ENCODE measurements around the gene COL9A3. TPM values are rescaled to one million over a fixed set of nuclear protein-coding genes. Genes with fewer than 3 reads are reported as not detected.
"Not testable (repeated sequence)": the region's sequence is repeated elsewhere in the genome, so short reads cannot be mapped to it uniquely, and the experiment has no call there.

Gene COL9A3
- total RNA-seq, 2 donors from 2014 or later: not detected

DNA sequence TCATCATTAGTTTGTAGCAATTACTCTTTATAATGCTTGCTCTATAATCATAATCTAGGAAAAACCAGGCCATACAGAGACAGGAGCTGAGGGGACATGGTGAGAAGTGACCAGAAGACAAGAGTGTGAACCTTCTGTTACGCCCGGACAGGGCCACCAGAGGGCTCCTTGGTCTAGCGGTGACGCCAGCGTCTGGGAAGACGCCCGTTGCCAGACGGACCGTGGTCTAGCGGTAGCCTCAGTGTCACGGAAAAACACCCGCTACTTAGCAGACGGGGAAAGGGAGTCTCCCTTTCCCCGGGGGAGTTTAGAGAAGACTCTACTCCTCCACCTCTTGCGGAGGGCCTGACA is 56.8 kb downstream of the COL9A3 start:
- H3K27me3 Mint-ChIP-seq: peaks cover 16% of the 10 kb centered on the region

DNA sequence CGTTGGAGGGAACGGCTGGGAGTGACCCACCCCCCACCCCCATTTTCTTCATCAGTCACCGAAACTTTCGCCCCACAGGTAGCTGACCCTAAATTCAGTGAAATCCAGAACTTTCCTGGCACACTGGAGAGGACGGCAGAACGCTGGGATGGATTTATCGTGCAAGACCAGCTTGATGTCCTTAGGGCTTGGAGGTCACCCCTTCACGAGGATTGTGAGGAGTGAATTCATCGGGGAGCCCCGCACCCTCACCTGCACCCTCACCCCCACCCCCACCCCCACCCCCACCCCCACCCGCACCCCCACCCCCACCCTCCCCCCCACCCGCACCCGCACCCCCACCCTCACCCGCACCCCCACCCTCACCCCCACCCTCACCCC is 58.1 kb downstream of the COL9A3 start:
- Mint-ChIP-seq H3K4me1 (peaks cover 19% of the 10 kb centered on the region), H3K4me3 (no peak overlapping the region), H3K36me3 (ENCODE audit: low read depth) (no peaks in the 10 kb centered on the region), H3K27me3 (peaks cover 16% of the 10 kb centered on the region), H3K27ac (no peak overlapping the region)
- H3K9me3 ChIP-seq (ENCODE audit: control insufficient read depth, low read length, poor library complexity, severe bottlenecking): no peaks in the 10 kb centered on the region
- DNase-seq (no peak), ATAC-seq (no peak)

More for the DNA sequence above, 56.8 kb downstream of the COL9A3 start:
- Mint-ChIP-seq H3K4me3 (peak overlapping the region; percentile 74), H3K27ac (peak overlapping the region; percentile 60), H3K4me1 (peaks cover 20% of the 10 kb centered on the region)
- H3K36me3 Mint-ChIP-seq (ENCODE audit: low read depth); DNase-seq; H3K9me3 ChIP-seq (ENCODE audit: control insufficient read depth, low read length, poor library complexity, severe bottlenecking); ATAC-seq: not testable (repeated sequence)

DNA sequence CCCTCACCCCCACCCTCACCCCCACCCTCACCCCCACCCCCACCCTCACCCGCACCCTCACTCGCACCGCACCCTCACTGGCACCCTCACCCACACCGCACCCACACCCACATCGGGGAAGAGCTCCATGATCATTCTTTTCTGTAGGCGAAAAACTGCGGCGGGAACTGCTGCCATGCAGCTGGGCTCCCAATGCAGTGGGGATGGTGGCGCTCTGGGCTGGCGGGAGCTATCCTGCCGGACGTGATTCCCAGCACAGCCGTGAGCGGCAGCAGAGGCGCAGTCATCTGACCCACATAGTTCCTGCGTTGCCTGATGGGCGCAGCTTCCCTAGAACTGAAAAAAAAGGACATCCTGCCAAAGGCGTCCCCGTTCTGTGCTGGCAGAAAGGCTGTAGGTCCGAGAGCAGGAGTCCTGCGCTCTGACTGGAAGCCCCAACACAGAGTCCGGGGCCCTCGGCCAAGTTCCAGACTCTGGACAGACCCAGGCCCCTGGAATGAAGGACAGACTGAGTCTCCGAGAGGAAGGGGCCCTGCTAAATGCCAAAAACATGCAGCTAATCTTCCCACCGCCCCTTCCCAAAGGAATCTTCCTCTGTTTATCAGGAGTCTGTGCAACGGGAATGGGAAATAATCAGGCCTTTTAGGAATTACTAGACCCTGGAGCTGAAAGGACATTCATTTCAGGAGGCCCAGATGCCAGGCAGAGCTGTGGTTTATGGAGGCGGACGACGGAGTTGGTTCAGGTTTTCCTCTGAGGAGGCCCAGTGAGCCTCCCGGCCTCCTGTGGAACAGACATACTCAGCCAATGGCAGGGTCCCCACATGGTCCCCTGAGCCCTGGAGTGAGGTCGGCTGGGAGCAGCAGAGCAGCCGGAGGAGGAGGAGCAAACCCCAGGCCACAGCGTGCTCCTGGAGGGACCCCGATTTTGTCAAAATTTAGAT is 58.8 kb downstream of the COL9A3 start:
- peak overlapping the region; percentile 29 for H3K27ac Mint-ChIP-seq
- no peaks in the 10 kb centered on the region for H3K9me3 ChIP-seq (ENCODE audit: control insufficient read depth, low read length, poor library complexity, severe bottlenecking)
- H3K4me1 Mint-ChIP-seq: peaks cover 19% of the 10 kb centered on the region
- DNase-seq (peak in 1 of 3 donors; percentile 29), ATAC-seq (no peak)
- H3K36me3 Mint-ChIP-seq (ENCODE audit: low read depth): no peaks in the 10 kb centered on the region
- peak overlapping the region; percentile 67 for H3K4me3 Mint-ChIP-seq
- H3K27me3 Mint-ChIP-seq: peaks cover 16% of the 10 kb centered on the region

DNA sequence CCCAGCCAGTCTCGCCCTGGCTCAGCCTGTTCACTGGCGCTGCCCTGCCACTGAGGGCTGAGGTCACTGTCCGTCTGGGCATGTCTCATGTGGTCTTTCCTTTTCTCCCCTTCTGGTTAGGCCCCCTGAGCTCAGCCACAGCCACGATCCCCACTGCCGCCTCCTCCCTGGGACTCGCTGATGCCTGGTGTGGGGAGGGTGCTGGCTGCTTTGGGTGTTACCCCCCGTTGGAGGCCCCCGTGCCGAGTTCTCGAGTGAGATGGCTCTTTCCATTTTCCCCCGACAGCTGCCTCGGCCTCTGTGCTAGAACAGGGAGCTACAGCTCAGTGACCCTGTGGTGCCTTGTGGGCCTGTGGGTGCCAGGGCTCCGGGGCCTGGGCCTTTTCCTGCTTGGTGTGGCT is 59.7 kb downstream of the COL9A3 start:
- Mint-ChIP-seq H3K4me3 (no peak overlapping the region), H3K27ac (peak overlapping the region; percentile 29), H3K27me3 (peaks cover 16% of the 10 kb centered on the region), H3K4me1 (peaks cover 21% of the 10 kb centered on the region), H3K36me3 (ENCODE audit: low read depth) (peaks cover 2% of the 10 kb centered on the region)
- no peaks in the 10 kb centered on the region for H3K9me3 ChIP-seq (ENCODE audit: control insufficient read depth, low read length, poor library complexity, severe bottlenecking)
- ATAC-seq: no peak
- DNase-seq: no peak

DNA sequence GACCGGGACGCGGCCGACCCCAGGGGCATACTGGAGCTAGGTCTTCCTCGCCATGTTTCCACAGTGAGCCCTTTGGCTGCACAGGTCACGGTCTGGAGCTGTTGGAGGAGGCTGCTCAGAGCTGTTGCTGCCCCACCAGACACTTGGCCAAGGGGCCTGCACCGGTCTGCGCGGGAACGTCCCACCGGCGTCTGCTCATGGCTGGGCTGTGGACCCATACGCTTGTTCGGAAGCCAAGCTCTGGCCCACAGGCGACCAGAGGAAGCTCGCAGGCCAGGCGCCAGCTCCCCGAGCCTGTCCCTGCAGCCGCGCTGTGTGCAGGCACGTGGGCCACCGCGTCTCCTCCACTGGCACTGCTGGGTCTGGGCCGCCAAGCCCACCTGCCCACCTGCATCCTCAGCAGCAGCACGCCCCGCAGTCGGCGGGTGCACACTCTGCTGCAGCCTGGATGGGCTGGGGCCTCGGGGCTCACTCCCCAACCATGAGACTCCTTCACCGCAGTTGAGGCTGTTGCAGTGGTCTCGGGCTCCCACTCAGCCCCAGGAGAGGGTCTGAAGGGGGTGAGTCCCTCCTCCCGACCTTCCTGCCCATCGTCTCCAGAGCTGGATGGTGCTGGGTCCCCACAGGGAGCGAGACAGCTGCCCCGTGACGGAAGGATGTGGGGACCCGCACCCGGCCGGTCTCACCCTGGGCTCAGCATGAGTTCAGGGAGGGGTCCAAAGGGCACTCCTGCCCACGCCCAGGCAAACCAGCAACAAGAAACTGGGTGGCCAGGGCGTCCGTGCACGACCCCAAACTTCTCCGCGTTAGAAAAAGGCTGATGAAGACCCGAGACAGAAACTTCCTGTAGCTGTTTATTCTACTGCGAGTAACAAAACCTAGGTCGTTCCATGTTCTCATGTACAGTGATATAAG is 60.3 kb downstream of the COL9A3 start:
- Mint-ChIP-seq H3K27ac (no peak overlapping the region), H3K36me3 (ENCODE audit: low read depth) (peaks cover 2% of the 10 kb centered on the region), H3K4me1 (peaks cover 21% of the 10 kb centered on the region), H3K27me3 (peaks cover 16% of the 10 kb centered on the region), H3K4me3 (peak overlapping the region; percentile 31)
- no peaks in the 10 kb centered on the region for H3K9me3 ChIP-seq (ENCODE audit: control insufficient read depth, low read length, poor library complexity, severe bottlenecking)
- ATAC-seq: no peak
- DNase-seq: no peak

DNA sequence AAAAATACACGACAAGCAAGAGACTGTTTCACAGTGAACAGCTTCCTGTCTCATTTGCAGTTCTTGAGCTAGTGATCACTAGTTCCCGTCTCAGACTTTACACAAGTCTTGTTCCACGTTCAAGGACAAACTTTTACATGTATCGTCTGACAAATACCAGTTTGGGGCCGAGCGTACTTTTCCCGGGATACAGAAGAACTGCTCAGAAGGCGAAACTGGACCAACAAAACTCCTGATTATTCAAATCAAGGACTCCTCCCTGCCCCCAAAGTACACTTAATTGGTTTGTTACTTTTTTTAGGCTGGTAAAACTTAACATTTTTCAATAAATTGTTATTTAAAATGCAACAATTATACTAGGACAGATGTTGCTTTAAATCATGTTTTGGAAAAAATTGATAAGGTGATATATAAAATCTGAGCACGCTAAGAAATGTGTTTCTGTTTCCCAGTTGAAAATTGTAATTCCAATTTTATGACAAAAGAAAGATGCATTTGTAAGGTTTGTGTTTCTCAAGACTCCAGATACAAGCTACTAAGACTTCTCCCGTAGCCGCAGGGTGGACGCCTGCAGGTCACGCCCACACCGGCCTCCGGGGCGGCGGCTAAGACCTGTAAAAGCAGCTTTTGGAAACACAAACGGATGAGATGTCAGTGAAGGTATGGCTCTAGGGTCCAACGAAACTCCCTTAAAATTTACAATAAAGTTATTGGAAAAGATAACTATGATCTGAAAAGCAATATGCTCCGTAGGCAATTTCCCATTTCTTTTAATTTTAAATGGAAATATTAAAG is 61.6 kb downstream of the COL9A3 start:
- no peak for ATAC-seq
- Mint-ChIP-seq H3K4me1 (peaks cover 17% of the 10 kb centered on the region), H3K27me3 (peaks cover 6% of the 10 kb centered on the region), H3K36me3 (ENCODE audit: low read depth) (peaks cover 2% of the 10 kb centered on the region), H3K4me3 (no peak overlapping the region), H3K27ac (no peak overlapping the region)
- no peak for DNase-seq
- H3K9me3 ChIP-seq (ENCODE audit: control insufficient read depth, low read length, poor library complexity, severe bottlenecking): no peaks in the 10 kb centered on the region

DNA sequence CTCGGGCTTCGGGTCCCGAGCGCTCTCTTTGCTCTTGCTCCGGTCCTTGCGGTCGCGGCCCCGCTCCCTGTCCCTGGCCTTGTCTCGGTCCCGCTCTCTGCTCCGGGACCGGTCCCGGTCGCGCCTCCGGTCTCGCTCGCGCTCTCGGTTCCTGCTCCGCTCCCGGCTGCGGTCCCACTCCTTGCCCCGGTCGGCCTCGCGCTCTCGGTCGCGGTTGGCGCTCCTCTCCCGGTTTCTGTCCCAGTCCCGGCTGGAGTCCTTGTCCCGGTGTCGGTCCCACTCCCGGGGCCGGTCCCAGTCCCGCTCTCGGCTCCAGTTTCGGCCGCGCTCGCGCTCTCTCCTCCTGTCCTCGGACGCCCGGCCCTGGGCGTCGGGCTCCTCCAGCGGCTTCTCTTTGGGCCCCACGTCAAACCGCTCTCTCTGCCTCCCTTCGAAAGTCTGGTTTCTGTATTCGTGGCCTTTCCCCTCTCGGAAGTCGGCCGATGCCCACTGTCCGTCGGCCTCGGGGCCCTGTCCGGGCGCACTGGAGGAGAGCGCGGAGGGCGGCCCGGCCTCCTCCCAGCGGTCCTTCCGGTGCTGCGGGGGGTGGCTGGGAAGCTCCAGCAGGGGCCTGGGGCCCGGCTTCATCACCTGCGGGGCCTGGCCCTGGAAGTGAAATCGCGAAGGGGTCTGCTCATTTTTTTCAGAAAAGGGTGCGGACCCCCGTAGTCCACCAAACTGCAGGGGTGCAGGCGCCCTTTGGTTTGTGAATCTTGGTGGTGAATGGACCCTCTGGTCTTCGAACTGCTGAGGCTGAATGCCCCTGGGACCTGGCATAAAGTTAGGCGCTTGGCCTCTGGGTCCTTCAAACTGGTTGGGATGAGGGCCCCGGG is 62.7 kb downstream of the COL9A3 start:
- Mint-ChIP-seq H3K36me3 (ENCODE audit: low read depth) (peaks cover 2% of the 10 kb centered on the region), H3K4me1 (peaks cover 10% of the 10 kb centered on the region), H3K4me3 (no peak overlapping the region), H3K27ac (no peak overlapping the region), H3K27me3 (peaks cover 1% of the 10 kb centered on the region)
- H3K9me3 ChIP-seq (ENCODE audit: control insufficient read depth, low read length, poor library complexity, severe bottlenecking): no peaks in the 10 kb centered on the region
- ATAC-seq (no peak), DNase-seq (no peak)

DNA sequence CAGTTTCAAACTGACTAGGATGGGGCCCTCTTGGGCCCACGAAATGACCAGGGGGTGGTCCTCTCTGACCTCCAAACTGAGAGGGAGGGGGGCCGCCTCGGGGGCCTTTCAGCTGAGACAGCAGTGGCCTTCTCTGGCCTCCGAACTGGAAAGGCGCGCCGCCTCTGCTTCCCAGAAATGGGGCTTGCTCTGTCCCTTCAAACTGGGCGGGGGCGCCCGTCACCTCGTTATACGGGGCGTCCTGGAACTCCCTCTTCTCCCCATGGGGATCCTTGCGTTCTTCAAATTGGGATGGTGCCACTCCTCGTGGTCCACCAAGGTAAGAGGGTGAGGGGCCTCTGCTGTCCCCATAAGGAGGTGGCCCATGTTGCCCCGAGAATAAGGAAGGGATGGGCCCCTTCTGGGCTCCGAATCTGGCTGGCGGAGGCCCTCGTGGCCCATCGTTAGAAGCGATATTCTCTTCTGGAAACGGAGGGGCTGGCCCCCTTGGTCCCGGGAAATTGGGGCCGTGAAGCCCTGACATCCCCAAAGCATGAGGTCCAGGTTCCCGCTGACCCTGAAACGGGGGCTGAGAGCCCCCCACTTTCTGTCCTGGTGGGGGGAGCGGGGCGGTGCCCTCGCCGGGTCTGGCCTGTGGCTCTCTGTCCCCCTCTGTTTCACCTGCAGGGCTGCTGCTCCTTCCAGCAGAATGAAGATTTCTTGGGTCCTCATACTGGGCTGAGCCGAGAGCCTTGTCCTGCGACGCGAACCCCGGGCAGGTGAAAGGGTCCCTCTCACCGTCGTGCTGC is 63.5 kb downstream of the COL9A3 start:
- DNase-seq: no peak
- Mint-ChIP-seq H3K36me3 (ENCODE audit: low read depth) (peaks cover 2% of the 10 kb centered on the region), H3K4me3 (no peak overlapping the region), H3K4me1 (peaks cover 7% of the 10 kb centered on the region), H3K27ac (no peak overlapping the region), H3K27me3 (no peaks in the 10 kb centered on the region)
- H3K9me3 ChIP-seq (ENCODE audit: control insufficient read depth, low read length, poor library complexity, severe bottlenecking): no peaks in the 10 kb centered on the region
- no peak for ATAC-seq

DNA sequence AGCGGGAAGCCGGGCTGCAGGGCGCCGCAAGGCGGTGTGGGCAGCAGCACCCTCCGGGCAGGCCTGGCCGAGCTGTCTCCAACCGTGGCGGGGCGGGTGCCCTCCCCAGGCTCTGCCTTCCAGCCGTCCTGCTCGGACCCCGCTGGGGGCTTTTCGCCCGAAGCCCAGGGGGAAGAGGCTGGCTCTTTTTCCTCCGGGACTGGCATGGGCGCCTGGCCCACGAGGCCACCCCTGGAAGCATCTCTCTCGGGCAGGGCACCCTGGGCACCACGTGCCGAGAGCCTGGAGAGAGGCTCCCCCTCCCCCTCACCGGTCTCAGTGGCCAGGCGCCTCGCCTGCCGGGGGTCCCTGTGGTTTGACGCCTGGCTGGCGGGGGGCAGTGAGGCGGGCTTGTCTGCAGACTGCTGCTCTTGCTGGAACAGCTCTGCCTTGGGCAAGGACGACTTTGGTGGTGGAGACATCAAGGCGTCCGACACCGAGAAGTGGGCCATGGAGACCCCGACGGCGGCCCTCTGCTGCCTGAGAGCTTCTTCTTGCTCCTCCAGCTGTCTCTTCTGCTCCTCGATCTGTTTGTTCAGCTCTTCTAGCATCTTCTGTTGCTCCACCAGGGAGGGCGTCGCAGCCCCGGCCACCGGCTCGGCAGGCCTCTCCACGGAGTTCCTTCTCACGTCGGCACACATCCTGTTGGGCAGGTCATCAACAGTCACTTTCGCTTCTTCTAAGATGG is 64.2 kb downstream of the COL9A3 start:
- H3K9me3 ChIP-seq (ENCODE audit: control insufficient read depth, low read length, poor library complexity, severe bottlenecking): no peaks in the 10 kb centered on the region
- DNase-seq (no peak), ATAC-seq (no peak)
- Mint-ChIP-seq H3K27ac (peak overlapping the region; percentile 65), H3K27me3 (no peaks in the 10 kb centered on the region), H3K4me1 (peaks cover 2% of the 10 kb centered on the region), H3K36me3 (ENCODE audit: low read depth) (peaks cover 2% of the 10 kb centered on the region), H3K4me3 (no peak overlapping the region)

DNA sequence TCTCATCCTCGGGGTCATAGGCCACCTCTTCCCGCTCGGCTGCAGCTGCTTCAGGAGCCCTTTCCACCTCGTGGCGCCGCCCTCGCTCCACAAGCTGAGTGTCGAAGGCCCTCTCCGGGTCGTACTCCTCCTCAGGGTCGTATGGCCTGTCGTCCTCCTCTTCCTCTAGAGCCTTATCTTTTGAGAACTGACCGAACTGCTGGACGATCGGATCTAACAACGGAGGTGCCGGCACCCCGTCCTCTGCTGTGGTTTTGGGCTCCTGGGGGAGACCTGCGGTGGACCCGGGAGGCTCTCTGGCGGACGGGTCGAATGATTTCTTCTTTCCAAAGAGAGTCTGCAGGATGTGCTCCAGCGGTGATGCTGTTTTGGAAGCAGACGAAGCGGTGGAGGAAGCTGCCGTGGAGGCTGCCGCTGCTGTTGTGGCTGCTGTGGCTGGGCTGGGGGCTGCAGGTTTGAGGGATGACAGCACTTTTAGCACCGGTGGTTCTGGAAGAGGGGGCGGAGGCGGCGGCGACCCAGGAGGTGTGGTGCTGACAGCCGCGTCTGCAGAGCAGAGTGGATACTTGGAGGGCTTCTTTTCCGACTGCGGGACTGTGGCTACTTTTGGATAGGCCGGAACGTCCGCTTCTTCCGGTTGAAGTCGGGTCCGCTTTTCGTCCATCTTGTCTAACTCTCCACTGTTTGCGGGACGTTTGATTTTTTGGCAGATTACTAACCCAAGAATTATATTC is 65.0 kb downstream of the COL9A3 start:
- Mint-ChIP-seq H3K4me3 (no peak overlapping the region), H3K36me3 (ENCODE audit: low read depth) (peaks cover 2% of the 10 kb centered on the region), H3K4me1 (peaks cover 4% of the 10 kb centered on the region), H3K27me3 (no peaks in the 10 kb centered on the region), H3K27ac (peak overlapping the region; percentile 65)
- no peaks in the 10 kb centered on the region for H3K9me3 ChIP-seq (ENCODE audit: control insufficient read depth, low read length, poor library complexity, severe bottlenecking)
- DNase-seq: no peak
- ATAC-seq: no peak

DNA sequence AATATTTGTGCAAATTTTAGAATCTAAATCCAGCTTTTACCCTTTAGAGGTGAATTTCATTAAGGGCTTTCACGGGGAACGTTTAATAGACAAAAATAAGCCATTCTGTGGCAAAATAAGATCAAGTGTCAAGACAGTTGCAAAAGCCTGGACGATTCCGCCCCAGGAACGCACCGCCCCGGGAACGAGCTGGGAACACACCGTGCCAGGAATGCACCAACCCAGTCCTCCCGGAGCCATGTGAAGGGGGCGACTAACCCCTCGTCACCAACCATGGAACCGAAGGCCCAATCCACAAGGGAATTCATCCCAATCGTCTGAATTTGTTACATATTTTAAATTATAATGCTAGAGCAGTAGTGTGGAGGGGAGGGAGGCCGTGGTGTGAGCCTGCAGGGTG is 65.6 kb downstream of the COL9A3 start:
- DNase-seq (no peak), ATAC-seq (no peak)
- H3K27me3 Mint-ChIP-seq: no peaks in the 10 kb centered on the region
- no peak overlapping the region for H3K27ac Mint-ChIP-seq
- H3K4me1 Mint-ChIP-seq: peaks cover 5% of the 10 kb centered on the region
- no peaks in the 10 kb centered on the region for H3K9me3 ChIP-seq (ENCODE audit: control insufficient read depth, low read length, poor library complexity, severe bottlenecking)
- H3K4me3 Mint-ChIP-seq: no peak overlapping the region
- H3K36me3 Mint-ChIP-seq (ENCODE audit: low read depth): peaks cover 2% of the 10 kb centered on the region
